Retinal pigment epithelial cell (primary cell): ENCODE results near the gene DSTYK.
A peak's percentile ranks its signal among the peaks of the same experiment; 100 is the strongest.

Source experiments
- DNase-seq: peaks from one replicate; pipeline ENCODE4 v3.0.0-alpha.2; 2010; ENCODE audit warnings: low read depth
- H3K4me3 ChIP-seq: 2 replicates; pipeline ENCODE4 v1.5.1; 2011; ENCODE audit warnings: mild to moderate bottlenecking, low read length, control low read depth, moderate library complexity
- CTCF ChIP-seq: conservative IDR thresholded peaks from 2 replicates; pipeline ENCODE4 v1.5.1; 2011; ENCODE audit warnings: low read depth, low read length, control low read depth, inconsistent platforms

The DSTYK gene

GRCh38 chr1:205128050-205128449, 83.5 kb downstream of the DSTYK start:
- no peak for DNase-seq
- TF ChIP-seq CTCF, result no peak

DNA sequence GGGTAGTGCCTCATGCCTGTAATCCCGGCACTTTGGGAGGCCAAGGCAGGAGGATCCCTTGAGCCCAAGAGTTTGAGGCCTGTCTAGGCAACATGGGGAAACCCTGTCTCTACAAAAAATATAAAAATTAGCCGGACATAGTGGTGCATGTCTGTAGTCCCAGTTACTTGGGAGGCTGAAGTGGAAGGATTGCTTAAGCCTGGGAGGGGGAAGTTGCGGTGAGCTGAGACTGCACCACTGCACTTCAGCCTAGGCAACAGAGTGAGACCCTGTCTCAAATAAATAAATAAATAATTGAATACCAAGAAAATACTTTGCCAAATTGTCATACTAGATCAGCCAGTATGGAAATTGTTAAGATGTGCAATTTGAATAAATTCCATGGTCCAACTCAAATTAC, 83.9 kb downstream of the DSTYK start:
- TF ChIP-seq CTCF, result no peak

More at GRCh38 chr1:205128050-205128449, 83.5 kb downstream of the DSTYK start:
- H3K4me3 ChIP-seq, result no peak overlapping the region

GRCh38 chr1:205124726-205125125, 86.8 kb downstream of the DSTYK start:
- no peak for TF ChIP-seq CTCF
- no peak for DNase-seq
- no peak overlapping the region for H3K4me3 ChIP-seq

More for the DNA sequence above, 83.9 kb downstream of the DSTYK start:
- H3K4me3 ChIP-seq, result no peak overlapping the region
- DNase-seq, result no peak

DNA sequence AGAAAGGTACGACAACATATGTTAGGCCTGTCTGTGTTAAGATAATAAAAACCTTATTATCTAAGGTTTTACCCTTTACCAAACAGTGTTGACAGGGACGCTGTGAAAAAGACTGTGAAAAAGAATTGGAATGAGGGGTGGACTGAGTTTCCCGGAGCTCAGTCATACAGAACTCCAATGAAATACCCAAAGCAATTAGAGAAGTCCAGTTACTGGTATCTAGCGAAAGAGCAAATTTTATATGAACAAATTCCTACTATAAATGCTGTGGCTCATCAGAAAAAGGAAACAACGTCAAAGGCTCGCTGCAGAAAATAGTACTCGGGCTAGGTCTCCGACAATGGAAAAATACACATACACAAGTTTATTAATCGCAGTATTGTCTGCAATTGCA, 89.0 kb downstream of the DSTYK start:
- H3K4me3 ChIP-seq, result peak overlapping the region; percentile 100
- TF ChIP-seq CTCF, result no peak
- DNase-seq, result no peak

DNA sequence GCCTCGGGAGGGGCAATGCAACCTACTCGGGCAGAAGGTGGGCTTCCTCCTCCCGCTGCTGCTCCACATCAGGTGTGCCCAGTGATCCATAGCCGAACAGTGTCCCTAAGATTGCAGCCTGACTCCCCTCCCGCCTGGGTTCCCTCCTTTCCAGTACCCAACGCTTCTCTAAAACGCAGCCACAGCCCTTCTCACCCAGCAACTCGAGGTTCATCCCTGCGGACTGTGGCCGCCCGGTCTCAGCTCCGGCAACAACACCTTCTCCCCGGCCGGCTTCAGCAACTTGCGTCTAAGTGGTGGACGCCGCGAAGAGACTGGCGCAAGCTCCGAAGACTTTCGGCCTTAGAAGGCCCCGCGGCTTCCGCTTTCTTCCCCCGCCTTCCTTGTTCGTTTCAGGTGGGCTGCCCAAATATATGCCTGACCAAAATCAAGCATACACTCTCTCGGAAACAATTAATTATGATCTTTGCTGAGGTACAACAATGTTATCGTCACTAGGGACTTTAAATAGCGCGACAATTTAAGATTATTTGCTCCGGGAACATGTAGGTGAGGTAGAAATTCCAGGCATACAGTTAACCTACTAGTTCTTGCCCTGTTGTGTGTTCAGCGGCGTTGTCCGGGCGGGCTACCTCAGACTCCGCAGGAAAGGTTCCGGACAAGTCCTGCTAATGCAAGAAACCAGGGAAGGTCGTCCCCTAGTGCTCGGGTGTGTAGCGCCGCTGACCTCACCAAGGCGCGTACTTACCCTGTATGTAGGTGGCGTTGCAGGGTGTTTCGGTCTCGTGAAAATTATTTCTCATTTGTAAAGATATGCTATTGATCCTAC, 89.6 kb downstream of the DSTYK start, which contains the start of gene RBBP5:
Gene RBBP5, minus strand, starts transcription at position 319 of the 829 bp plus-strand sequence. Its CDS starts 105 bp downstream, at position 214.
- peak; percentile 97 for DNase-seq
- peak within 1 kb of the TSS; percentile 100 for H3K4me3 ChIP-seq

DNA sequence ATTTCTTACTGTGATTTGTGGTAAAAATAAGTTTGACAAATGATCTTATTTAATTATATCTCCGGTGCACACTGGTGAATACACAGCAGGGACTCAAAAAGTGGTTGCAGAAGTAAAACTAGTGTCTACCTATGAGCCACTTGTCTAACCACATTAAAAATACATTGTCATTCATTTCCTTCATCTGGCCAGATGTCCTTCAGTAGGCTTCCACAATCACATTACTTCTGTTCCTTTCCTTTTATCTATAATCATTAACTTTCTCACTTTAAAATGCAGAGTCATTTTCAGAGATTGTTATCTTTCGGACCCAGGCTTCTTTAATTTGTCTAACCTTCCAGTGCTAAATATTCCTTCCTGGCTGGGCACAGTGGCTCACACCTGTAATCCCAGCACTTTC, 92.8 kb downstream of the DSTYK start:
- no peak for TF ChIP-seq CTCF
- H3K4me3 ChIP-seq, result no peak overlapping the region
- no peak for DNase-seq

More for the DNA sequence above, 89.6 kb downstream of the DSTYK start, which contains the start of gene RBBP5:
- peak; percentile 80 for TF ChIP-seq CTCF

- H3K4me3 ChIP-seq, result no peak overlapping the region
- TF ChIP-seq CTCF, result no peak
- DNase-seq, result no peak
Observed at GRCh38 chr1:205111354-205111753, 100.1 kb downstream of the DSTYK start.
